HG03342 (cell line): ENCODE results near the gene DLGAP3.
"Not testable (repeated sequence)": the region's sequence is repeated elsewhere in the genome, so short reads cannot be mapped to it uniquely, and the experiment has no call there.

Source experiments
- ATAC-seq: cut with Tn5 transposase; IDR thresholded peaks from one replicate; pipeline ENCODE4 v1.9.1; 2021; ENCODE audit warnings: mild to moderate bottlenecking, moderate library complexity; ENCODE audit not compliant: unreplicated experiment

Gene DLGAP3

DNA sequence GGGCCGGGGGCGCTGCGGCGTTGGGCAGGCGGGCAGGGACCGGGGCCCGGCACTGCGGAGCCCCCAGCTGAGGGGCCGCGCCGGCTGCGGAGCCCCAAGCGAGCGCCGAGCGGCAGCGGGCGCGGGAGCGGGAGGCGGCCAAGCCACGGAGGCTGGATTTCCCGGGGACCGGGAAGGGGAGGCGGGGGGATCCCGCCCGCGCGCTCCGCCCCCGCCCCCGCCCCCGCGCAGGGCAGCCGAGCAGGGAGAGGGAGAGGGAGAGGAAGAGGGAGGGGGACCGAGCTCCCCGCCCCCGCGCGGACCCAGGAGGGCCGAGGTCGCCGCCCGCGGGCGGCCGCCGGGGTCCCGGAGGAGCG lies at the start of gene DLGAP3:
Gene DLGAP3, minus strand, starts transcription at position 154 of the 356 bp plus-strand sequence. CDS start 24,267 bp downstream, outside the sequence.
- no peak for ATAC-seq

DNA sequence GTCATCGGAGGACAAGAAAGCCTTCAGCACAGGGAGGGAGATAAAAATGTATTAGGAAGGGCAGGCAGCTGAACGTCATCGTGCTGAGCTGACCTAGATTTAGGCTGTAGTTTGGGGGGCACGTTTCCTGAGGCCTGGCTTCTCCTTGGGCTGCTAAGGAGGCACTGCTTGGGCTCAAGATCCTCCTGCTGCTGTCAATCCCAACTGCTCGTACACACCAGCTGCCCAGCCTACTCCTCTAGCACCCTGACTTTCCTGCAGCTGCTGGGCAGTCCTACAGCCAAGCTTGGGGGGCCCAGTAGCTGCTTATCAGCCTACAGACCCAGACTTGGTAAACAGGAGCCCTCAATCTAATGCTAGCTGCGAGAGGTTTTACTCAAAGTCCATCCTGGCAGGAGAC lies 49.5 kb upstream of the DLGAP3 start:
- ATAC-seq: no peak

GRCh38 chr1:34977858-34978257 lies 48.4 kb upstream of the DLGAP3 start:
- no peak for ATAC-seq

GRCh38 chr1:34977210-34977471 lies 47.7 kb upstream of the DLGAP3 start:
- no peak for ATAC-seq

DNA sequence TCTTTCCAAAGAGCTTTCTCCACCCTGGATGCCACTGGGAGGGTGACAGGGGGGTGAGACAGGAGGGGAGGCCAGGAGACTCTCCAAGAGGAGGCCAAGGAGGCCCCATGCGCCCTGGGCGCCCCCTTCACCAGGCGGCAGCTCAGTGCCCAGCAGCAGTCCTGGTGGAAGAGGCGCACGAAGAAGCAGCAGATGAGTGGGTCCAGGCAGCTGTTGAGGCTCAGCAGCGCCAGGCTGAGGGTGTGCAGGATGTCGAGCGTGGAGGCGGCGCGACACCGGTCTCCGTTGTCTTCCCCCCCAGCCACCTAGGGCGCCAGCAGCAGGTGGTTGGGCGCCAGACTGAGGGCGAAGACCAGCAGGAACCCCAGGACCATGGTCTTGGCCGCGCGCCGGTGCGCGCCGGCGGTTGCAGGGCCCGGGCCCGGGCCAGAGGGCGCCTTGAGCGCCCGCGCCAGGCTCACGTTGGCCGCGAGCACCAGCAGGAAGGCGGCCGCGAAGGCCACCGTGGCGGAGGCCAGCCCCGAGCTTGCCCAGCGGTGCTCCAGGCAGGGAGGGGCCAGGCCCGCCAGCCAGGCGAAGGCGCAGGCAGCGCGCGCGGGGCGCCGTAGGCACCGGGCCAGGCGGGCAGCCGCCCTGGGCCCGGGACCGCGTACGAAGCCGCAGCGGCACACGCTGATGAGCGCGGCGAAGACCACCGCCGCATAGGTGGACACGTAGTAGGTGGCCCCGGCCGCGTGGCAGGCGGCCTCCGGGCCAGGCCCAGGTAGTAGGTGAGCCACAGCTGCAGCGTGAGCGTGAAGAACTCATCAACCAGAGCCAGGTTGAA lies 47.1 kb upstream of the DLGAP3 start:
- no peak for ATAC-seq

DNA sequence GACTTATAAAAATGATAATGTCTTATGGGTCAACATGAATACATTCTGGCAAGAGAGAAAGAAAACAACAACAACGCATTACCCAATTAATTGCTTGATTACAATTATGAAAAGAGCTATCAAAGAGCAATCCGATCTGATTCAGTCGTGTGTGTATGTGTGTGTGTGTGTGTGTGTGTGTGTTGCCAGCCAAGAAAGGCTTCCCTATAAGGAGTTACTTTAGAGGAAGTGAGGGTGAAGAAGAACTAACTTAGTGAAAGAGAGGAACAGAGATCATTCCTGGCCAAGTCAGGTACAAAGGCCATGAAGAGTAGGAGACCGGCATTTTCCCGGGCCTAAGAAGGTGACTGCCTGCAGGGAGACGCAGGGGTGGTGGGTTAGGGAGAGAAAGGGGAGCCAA lies 46.3 kb upstream of the DLGAP3 start:
- no peak for ATAC-seq

DNA sequence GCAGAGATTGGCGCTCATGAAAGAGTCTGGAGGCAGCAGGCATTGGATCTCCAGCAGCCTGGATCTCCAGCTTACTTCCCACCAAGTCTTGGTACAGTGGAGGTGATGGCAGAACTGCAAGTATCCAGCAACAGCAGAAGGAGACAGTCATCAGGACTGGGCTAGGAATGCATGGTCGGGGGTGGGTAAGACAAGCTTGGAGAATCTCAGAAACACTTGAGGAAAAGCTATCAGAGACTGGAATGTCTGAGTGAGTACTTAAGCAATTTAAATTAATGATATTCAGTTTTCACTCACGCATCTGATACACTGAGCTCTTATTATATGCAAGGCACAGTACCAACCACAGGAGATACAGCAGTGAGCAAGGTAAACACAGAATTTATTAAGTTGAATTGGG lies 45.9 kb upstream of the DLGAP3 start:
- ATAC-seq: no peak

GRCh38 chr1:34974626-34975025 lies 45.2 kb upstream of the DLGAP3 start:
- ATAC-seq: no peak

GRCh38 chr1:34973326-34973725 lies 43.9 kb upstream of the DLGAP3 start:
- no peak for ATAC-seq

DNA sequence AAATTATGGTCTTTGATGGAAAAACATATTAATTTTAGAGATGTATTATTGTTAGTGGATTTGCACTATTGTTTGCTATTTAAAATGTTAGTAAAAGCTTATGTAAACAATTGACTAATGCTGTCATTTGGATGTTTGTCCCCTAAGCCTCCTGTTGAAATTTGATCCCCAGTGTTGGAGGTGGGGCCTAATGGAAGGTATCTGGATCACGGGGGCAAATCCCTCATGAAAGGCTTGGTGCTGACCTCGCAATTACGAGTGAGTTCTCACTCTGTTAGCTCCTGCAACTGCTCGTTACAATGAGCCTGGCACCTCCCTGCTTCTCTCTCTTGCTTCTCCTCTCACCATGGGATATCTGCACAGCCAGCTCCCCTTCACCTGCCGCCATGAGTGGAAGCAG lies 41.4 kb upstream of the DLGAP3 start:
- no peak for ATAC-seq

DNA sequence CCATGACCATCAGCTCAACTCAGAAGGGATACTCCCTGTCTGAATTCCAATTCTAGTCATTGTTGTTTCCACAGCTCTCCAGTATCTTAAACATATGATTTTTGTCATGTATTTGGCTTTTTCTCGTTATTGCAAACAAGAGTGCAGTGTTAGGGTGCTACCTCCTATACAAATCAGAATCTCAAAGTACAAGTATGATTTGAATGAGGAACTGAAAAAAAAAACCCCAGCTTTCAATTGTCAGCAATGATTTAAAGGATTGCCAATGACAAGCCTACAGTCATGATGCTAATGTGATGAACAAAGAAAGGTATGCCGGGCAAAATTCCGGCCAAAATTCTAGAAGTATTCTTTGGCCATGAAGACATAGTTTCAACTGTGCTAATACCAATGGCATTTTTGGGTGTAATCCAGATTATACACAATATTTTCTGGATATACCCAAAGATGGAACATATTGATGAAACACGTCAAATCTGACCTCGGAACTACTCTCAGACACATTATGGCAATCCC lies 40.8 kb upstream of the DLGAP3 start:
- ATAC-seq: no peak

- ATAC-seq: not testable (repeated sequence)
Measured at GRCh38 chr1:34968297-34968696, 38.8 kb upstream of the DLGAP3 start.

DNA sequence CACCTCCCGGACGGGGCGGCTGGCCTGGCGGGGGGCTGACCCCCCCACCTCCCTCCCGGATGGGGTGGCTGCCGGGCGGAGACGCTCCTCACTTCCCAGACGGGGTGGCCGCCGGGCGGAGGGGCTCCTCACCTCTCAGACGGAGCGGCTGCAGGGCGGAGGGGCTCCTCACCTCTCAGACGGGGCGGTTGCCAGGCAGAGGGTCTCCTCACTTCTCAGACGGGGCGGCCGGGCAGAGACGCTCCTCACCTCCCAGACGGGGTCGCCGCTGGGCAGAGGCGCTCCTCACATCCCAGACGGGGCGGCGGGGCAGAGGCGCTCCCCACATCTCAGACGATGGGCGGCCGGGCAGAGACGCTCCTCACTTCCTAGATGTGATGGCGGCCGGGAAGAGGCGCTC lies 38.2 kb upstream of the DLGAP3 start:
- not testable (repeated sequence) for ATAC-seq

GRCh38 chr1:34965597-34965996 lies 36.1 kb upstream of the DLGAP3 start:
- no peak for ATAC-seq

GRCh38 chr1:34950428-34950827 lies 21.0 kb upstream of the DLGAP3 start:
- ATAC-seq: no peak

DNA sequence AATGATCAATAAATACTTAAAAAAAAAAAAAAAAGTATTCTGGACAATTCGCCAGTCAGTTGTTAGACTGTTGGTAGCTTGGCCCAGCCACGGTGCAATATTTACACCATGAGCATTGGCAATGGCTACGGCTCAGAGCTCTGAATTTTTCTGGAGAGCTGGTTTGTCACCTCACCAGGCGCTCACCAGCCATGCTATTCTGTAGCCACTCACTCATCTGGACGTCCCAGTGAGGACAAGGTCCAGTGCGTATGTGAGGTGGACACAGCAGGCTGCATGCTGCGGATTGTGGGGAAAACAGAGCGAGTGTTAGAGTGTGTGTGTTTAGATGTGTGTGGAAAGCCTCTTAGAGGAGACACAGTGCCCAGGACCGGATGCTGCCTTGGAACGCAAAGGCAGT lies 19.3 kb upstream of the DLGAP3 start:
- ATAC-seq: not testable (repeated sequence)

GRCh38 chr1:34947641-34948314 lies 18.3 kb upstream of the DLGAP3 start:
- ATAC-seq: not testable (repeated sequence)

GRCh38 chr1:34946211-34946610 lies 16.8 kb upstream of the DLGAP3 start:
- ATAC-seq: no peak

DNA sequence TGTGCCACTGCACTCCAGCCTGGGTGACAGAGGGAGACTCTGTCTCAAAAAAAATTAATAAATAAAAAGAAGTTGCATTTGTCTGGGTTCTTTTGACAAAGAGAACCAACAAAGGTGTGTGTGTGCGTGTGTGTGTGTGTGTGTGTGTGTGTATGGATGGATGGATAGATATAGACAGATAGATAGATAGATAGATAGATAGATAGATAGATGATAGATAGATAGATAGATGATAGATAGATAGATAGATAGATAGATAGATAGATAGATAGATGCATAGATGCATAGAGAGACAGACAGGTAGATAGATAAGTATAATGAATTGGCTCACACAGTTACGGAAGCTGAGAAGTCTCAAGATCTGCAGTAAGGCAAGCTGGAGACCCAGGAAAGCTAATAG lies 12.3 kb upstream of the DLGAP3 start:
- not testable (repeated sequence) for ATAC-seq

- no peak for ATAC-seq
Measured at GRCh38 chr1:34930702-34931071, 1.2 kb upstream of the DLGAP3 start.

GRCh38 chr1:34929853-34930701 lies 627 bp upstream of the DLGAP3 start:
- ATAC-seq: no peak
